Embryonic facial prominence (tissue), 1 donor: Measurements from ENCODE around the gene PRKAG2.
"Not testable (repeated sequence)": the region's sequence is repeated elsewhere in the genome, so short reads cannot be mapped to it uniquely, and the experiment has no call there.

ENCODE experiments used
- DNase-seq: peaks from one replicate; pipeline ENCODE4 v3.0.0-alpha.2; 2016; ENCODE audit errors: extremely low spot score

The PRKAG2 gene

GRCh38 chr7:151802469-151802846 lies 74.5 kb downstream of the PRKAG2 start:
- DNase-seq, result no peak

GRCh38 chr7:151801782-151802468 lies 75.0 kb downstream of the PRKAG2 start:
- no peak for DNase-seq

- no peak for DNase-seq
These were observed 75.6 kb downstream of the PRKAG2 start for GRCh38 chr7:151801291-151801690.

GRCh38 chr7:151800861-151801260 lies 76.1 kb downstream of the PRKAG2 start:
- DNase-seq, result no peak

GRCh38 chr7:151800391-151800790 lies 76.5 kb downstream of the PRKAG2 start:
- DNase-seq, result no peak

- DNase-seq, result no peak
These were observed 77.4 kb downstream of the PRKAG2 start for GRCh38 chr7:151799506-151799905.

- no peak for DNase-seq
These were observed 78.0 kb downstream of the PRKAG2 start for GRCh38 chr7:151798851-151799448.

GRCh38 chr7:151797667-151798307 lies 79.1 kb downstream of the PRKAG2 start:
- not testable (repeated sequence) for DNase-seq

GRCh38 chr7:151796871-151797537 lies 79.9 kb downstream of the PRKAG2 start:
- no peak for DNase-seq

GRCh38 chr7:151796091-151796870 lies 80.6 kb downstream of the PRKAG2 start:
- no peak for DNase-seq

- DNase-seq, result no peak
These were observed 81.6 kb downstream of the PRKAG2 start for GRCh38 chr7:151795168-151795811.

- no peak for DNase-seq
These were observed 82.3 kb downstream of the PRKAG2 start for GRCh38 chr7:151794508-151795167.

- no peak for DNase-seq
These were observed 82.9 kb downstream of the PRKAG2 start for GRCh38 chr7:151793991-151794507.

- no peak for DNase-seq
These were observed 83.4 kb downstream of the PRKAG2 start for GRCh38 chr7:151793531-151793951.

GRCh38 chr7:151792636-151793035 lies 84.3 kb downstream of the PRKAG2 start:
- DNase-seq, result no peak

- DNase-seq, result no peak
These were observed 84.8 kb downstream of the PRKAG2 start for GRCh38 chr7:151792086-151792485.

GRCh38 chr7:151790830-151791620 lies 85.9 kb downstream of the PRKAG2 start:
- DNase-seq, result no peak

GRCh38 chr7:151790095-151790829 lies 86.7 kb downstream of the PRKAG2 start:
- no peak for DNase-seq

GRCh38 chr7:151789380-151789947 lies 87.5 kb downstream of the PRKAG2 start:
- no peak for DNase-seq
